Keratinocyte (primary cell): ENCODE measurements around the gene BAHCC1. TPM values are rescaled to one million over a fixed set of nuclear protein-coding genes. Genes with fewer than 3 reads are reported as not detected.

Experiments used
- DNase-seq: peaks from one replicate; pipeline ENCODE4 v3.0.0-alpha.2; 2011; ENCODE audit warnings: low read depth, missing footprints, low spot score
- FAIRE-seq: peaks from 2 replicates; lab custom pipeline; 2011; peaks lifted over from hg19 to GRCh38; lab: Jason Lieb, UNC
- H2AFZ ChIP-seq: 2 replicates; pipeline ENCODE4 v1.6.0; 2012; ENCODE audit warnings: low read length, control low read depth, inconsistent platforms; ENCODE audit not compliant: control insufficient read depth
- H3K27ac ChIP-seq: 2 replicates; pipeline ENCODE4 v1.5.1; 2011; ENCODE audit warnings: low read length; ENCODE audit not compliant: control insufficient read depth, insufficient read depth
- H3K27me3 ChIP-seq: 3 replicates; pipeline ENCODE4 v1.6.0; 2011; ENCODE audit warnings: low read length; ENCODE audit not compliant: control insufficient read depth, insufficient read depth; ENCODE audit errors: extremely low read depth
- H3K36me3 ChIP-seq, 2 experiments: 2 replicates in 1 of 2; 3 replicates in 1 of 2; pipeline ENCODE4 v1.5.1; 2011; ENCODE audit warnings: low read length in 2 of 2, mild to moderate bottlenecking in 1 of 2; ENCODE audit not compliant: control insufficient read depth in 2 of 2, insufficient read depth in 2 of 2; ENCODE audit errors: extremely low read depth in 1 of 2
- H3K4me1 ChIP-seq: 3 replicates; pipeline ENCODE4 v1.5.1; 2011; ENCODE audit warnings: low read length; ENCODE audit not compliant: control insufficient read depth, insufficient read depth; ENCODE audit errors: extremely low read depth
- H3K4me2 ChIP-seq: 3 replicates; pipeline ENCODE4 v1.6.0; 2011; ENCODE audit warnings: low read depth, low read length; ENCODE audit not compliant: control insufficient read depth, insufficient read depth; ENCODE audit errors: extremely low read depth
- H3K4me3 ChIP-seq, 3 experiments: fragments of 200-600 bp in 1 of 3; sonication (generic) in 1 of 3; 2 replicates in 2 of 3; 3 replicates in 1 of 3; pipeline ENCODE4 v1.5.1; 2011 to 2016; ENCODE audit warnings: low read length in 3 of 3, mild to moderate bottlenecking in 3 of 3, control low read depth in 2 of 3, inconsistent platforms in 1 of 3, low read depth in 1 of 3, mixed read lengths in 1 of 3, mixed run types in 1 of 3, moderate library complexity in 1 of 3; ENCODE audit not compliant: control insufficient read depth in 2 of 3, insufficient read depth in 2 of 3; ENCODE audit errors: extremely low read depth in 1 of 3
- H3K79me2 ChIP-seq: 2 replicates; pipeline ENCODE4 v1.6.0; 2012; ENCODE audit warnings: low read length; ENCODE audit not compliant: control insufficient read depth, insufficient read depth
- H3K9ac ChIP-seq: 3 replicates; pipeline ENCODE4 v1.6.0; 2011; ENCODE audit warnings: low read length; ENCODE audit not compliant: control insufficient read depth, insufficient read depth; ENCODE audit errors: extremely low read depth
- H3K9me1 ChIP-seq: 3 replicates; pipeline ENCODE4 v1.6.0; 2011; ENCODE audit warnings: low read length; ENCODE audit not compliant: control insufficient read depth, insufficient read depth; ENCODE audit errors: extremely low read depth
- H3K9me3 ChIP-seq: 2 replicates; pipeline ENCODE4 v1.5.1; 2012; ENCODE audit warnings: low read depth, low read length; ENCODE audit not compliant: control insufficient read depth
- H4K20me1 ChIP-seq: 3 replicates; pipeline ENCODE4 v1.6.0; 2011; ENCODE audit warnings: low read length; ENCODE audit not compliant: control insufficient read depth, insufficient read depth; ENCODE audit errors: extremely low read depth
- CTCF ChIP-seq, 3 experiments: IDR thresholded peaks in 1 of 3; conservative IDR thresholded peaks in 1 of 3; optimal IDR thresholded peaks in 1 of 3; 2 replicates in 2 of 3; 3 replicates in 1 of 3; pipeline versions ENCODE3 to v1.5.1; 2011; ENCODE audit warnings: low read length in 3 of 3, mild to moderate bottlenecking in 3 of 3, moderate library complexity in 2 of 3, control low read depth in 1 of 3, inconsistent platforms in 1 of 3; ENCODE audit not compliant: insufficient read depth in 2 of 3; ENCODE audit errors: extremely low read depth in 1 of 3
- EZH2 ChIP-seq: IDR thresholded peaks from one replicate; pipeline ENCODE4 v1.6.1; 2012; ENCODE audit warnings: inconsistent platforms, mild to moderate bottlenecking, low read length, moderate library complexity
- dilution Hi-C: fragments of 300-500 bp; cut with MboI; formaldehyde crosslinking; loops from one replicate; pipeline ENCODE4 v1.7.0; 2020; ENCODE audit warnings: low sequenced_read_pairs; ENCODE audit not compliant: extremely low pct_ligation_motif_present
- polyA plus RNA-seq, 5 experiments: library from polyadenylated mRNA; depleted of rRNA in 3 of 5; stranded (reverse) in 3 of 5; stranded (forward) in 1 of 5; unstranded in 1 of 5; fragments of >200 nt; gene quantifications; 1 replicate in 1 of 5; 2 replicates in 3 of 5; 3 replicates in 1 of 5; pipeline versions ENCODE4 v1.2.1 to v1.2.3, GENCODE V29; 2011 to 2012; ENCODE audit warnings: missing spikeins in 2 of 5, low read depth in 1 of 5, low replicate concordance in 1 of 5

The BAHCC1 gene
- polyA plus RNA-seq, 1 donor (not counting 4 experiments of a cell fraction or from before 2014, with no cell fraction given) = 0.52 TPM

- no peak overlapping the region for H3K4me3 ChIP-seq
- no peaks in the 10 kb centered on the region for H3K36me3 ChIP-seq
- H3K27me3 ChIP-seq = no peaks in the 10 kb centered on the region
- H3K9me3 ChIP-seq = no peaks in the 10 kb centered on the region
- H4K20me1 ChIP-seq = no peaks in the 10 kb centered on the region
- H3K4me2 ChIP-seq = no peak overlapping the region
- no peak for DNase-seq
- no peak overlapping the region for H3K27ac ChIP-seq
- dilution Hi-C loops = no loop called here
- no peaks in the 10 kb centered on the region for H3K9me1 ChIP-seq
- no peaks in the 10 kb centered on the region for H3K79me2 ChIP-seq
- no peak overlapping the region for H3K9ac ChIP-seq
- no peak for TF ChIP-seq EZH2
- TF ChIP-seq CTCF (optimal IDR thresholded peaks at IDR 0.05 in 1 of 3, IDR thresholded peaks at IDR 0.05 in 1 of 3, conservative IDR thresholded peaks at IDR 0.05 in 1 of 3; ENCODE audit: extremely low read depth in 1 of 3, insufficient read depth in 2 of 3, low read length in 3 of 3) = no peak
- no peak overlapping the region for H2AFZ ChIP-seq
- no peaks in the 10 kb centered on the region for H3K4me1 ChIP-seq
- no peak for FAIRE-seq
Measured at GRCh38 chr17:81468111-81468769, 73.0 kb downstream of the BAHCC1 start.

- DNase-seq (no peak), FAIRE-seq (no peak)
- Histone ChIP-seq H4K20me1 (no peaks in the 10 kb centered on the region), H3K4me3 (no peak overlapping the region), H2AFZ (no peak overlapping the region), H3K9ac (no peak overlapping the region), H3K36me3 (no peaks in the 10 kb centered on the region), H3K27me3 (no peaks in the 10 kb centered on the region), H3K9me1 (no peaks in the 10 kb centered on the region), H3K9me3 (no peaks in the 10 kb centered on the region), H3K79me2 (no peaks in the 10 kb centered on the region), H3K27ac (no peak overlapping the region), H3K4me2 (no peak overlapping the region), H3K4me1 (no peaks in the 10 kb centered on the region)
- dilution Hi-C loops = no loop called here
- no peak for TF ChIP-seq CTCF (optimal IDR thresholded peaks at IDR 0.05 in 1 of 3, IDR thresholded peaks at IDR 0.05 in 1 of 3, conservative IDR thresholded peaks at IDR 0.05 in 1 of 3; ENCODE audit: extremely low read depth in 1 of 3, insufficient read depth in 2 of 3, low read length in 3 of 3)
- no peak for TF ChIP-seq EZH2
Measured at GRCh38 chr17:81468770-81469121, 73.5 kb downstream of the BAHCC1 start.
